ENCODE measurements around the gene USH2A.

GRCh38 chr1:215720126-215720525 is 703.1 kb downstream of the USH2A start:
- no peak for TF ChIP-seq CTCF (IDR thresholded peaks at IDR 0.05)
- no peak for TF ChIP-seq POLR2AphosphoS5 (IDR thresholded peaks at IDR 0.05)

Data from breast epithelium (tissue), 3 donors.